Muscle layer of colon (tissue), 2 donors: ENCODE measurements around the gene BCKDK.

Experiments used
- H3K27ac ChIP-seq: one replicate; pipeline ENCODE4 v1.7.0; 2013; ENCODE audit warnings: low read depth, mild to moderate bottlenecking, low read length, moderate library complexity
- H3K27me3 ChIP-seq, 2 donors: one replicate each; pipeline ENCODE4 v1.7.0; 2013; ENCODE audit warnings: low read length in 2 of 2, mild to moderate bottlenecking in 2 of 2; ENCODE audit not compliant: insufficient read depth in 2 of 2, control insufficient read depth in 1 of 2
- H3K36me3 ChIP-seq: one replicate; pipeline ENCODE4 v1.7.0; 2013; ENCODE audit warnings: mild to moderate bottlenecking, low read length; ENCODE audit not compliant: insufficient read depth
- H3K4me1 ChIP-seq: one replicate; pipeline ENCODE4 v1.7.0; 2013; ENCODE audit warnings: mild to moderate bottlenecking, low read length; ENCODE audit not compliant: insufficient read depth
- H3K4me3 ChIP-seq, 2 donors: one replicate each; pipeline ENCODE4 v1.7.0; 2013; ENCODE audit warnings: low read length in 2 of 2, low read depth in 1 of 2, mild to moderate bottlenecking in 1 of 2, moderate library complexity in 1 of 2
- H3K9ac ChIP-seq: one replicate; pipeline ENCODE4 v1.7.0; 2013; ENCODE audit warnings: low read length
- H3K9me3 ChIP-seq: one replicate; pipeline ENCODE4 v1.7.0; 2013; ENCODE audit warnings: mild to moderate bottlenecking, low read length
- donor health status: abdominal sarcoma.
- donor health status: Adenocarcinoma of cecum.

The BCKDK gene

GRCh38 chr16:31073970-31074813 is 34.0 kb upstream of the BCKDK start, which contains the start of the genes ZNF646 and ZNF668:
ZNF646 (plus strand) TSS chr16:31074422; CDS start chr16:31076325, 1,903 bp downstream.
ZNF668 (minus strand) TSS chr16:31074240; CDS start chr16:31064459, 9,781 bp downstream.
- peak within 1 kb of the TSS; percentile 66 to 100 for H3K4me3 ChIP-seq
- no peaks in the 10 kb centered on the region for H3K27me3 ChIP-seq
- H3K9me3 ChIP-seq = no peaks in the 10 kb centered on the region
- H3K4me1 ChIP-seq = peaks cover 19% of the 10 kb centered on the region
- H3K27ac ChIP-seq = peak within 1 kb of the TSS; percentile 96
- H3K9ac ChIP-seq = peak within 1 kb of the TSS; percentile 89
- peaks cover 30% of the 10 kb centered on the region for H3K36me3 ChIP-seq

GRCh38 chr16:31074814-31075183 is 33.4 kb upstream of the BCKDK start:
- Histone ChIP-seq H3K27me3 (no peaks in the 10 kb centered on the region), H3K27ac (peak overlapping the region; percentile 96), H3K9me3 (no peaks in the 10 kb centered on the region), H3K9ac (peak overlapping the region; percentile 89), H3K36me3 (peaks cover 36% of the 10 kb centered on the region), H3K4me3 (peak overlapping the region; percentile 66 to 100), H3K4me1 (peaks cover 19% of the 10 kb centered on the region)

DNA sequence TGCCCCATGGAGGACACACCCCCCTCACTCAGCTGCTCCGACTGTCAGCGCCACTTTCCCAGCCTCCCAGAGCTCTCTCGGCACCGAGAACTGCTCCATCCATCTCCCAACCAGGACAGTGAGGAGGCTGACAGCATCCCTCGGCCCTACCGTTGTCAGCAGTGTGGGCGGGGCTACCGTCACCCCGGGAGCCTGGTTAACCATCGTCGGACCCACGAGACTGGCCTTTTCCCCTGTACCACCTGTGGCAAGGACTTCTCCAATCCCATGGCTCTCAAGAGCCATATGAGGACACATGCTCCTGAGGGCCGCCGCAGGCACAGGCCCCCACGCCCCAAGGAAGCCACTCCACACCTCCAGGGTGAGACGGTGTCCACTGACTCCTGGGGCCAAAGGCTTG is 31.9 kb upstream of the BCKDK start:
- no peaks in the 10 kb centered on the region for H3K9me3 ChIP-seq
- H3K4me3 ChIP-seq = no peak overlapping the region
- no peak overlapping the region for H3K27ac ChIP-seq
- peaks cover 51% of the 10 kb centered on the region for H3K36me3 ChIP-seq
- H3K4me1 ChIP-seq = peaks cover 19% of the 10 kb centered on the region
- no peak overlapping the region for H3K9ac ChIP-seq
- H3K27me3 ChIP-seq = no peaks in the 10 kb centered on the region

- H3K36me3 ChIP-seq = peaks cover 56% of the 10 kb centered on the region
- H3K27me3 ChIP-seq = no peaks in the 10 kb centered on the region
Observed at GRCh38 chr16:31077024-31077423, 31.2 kb upstream of the BCKDK start.

DNA sequence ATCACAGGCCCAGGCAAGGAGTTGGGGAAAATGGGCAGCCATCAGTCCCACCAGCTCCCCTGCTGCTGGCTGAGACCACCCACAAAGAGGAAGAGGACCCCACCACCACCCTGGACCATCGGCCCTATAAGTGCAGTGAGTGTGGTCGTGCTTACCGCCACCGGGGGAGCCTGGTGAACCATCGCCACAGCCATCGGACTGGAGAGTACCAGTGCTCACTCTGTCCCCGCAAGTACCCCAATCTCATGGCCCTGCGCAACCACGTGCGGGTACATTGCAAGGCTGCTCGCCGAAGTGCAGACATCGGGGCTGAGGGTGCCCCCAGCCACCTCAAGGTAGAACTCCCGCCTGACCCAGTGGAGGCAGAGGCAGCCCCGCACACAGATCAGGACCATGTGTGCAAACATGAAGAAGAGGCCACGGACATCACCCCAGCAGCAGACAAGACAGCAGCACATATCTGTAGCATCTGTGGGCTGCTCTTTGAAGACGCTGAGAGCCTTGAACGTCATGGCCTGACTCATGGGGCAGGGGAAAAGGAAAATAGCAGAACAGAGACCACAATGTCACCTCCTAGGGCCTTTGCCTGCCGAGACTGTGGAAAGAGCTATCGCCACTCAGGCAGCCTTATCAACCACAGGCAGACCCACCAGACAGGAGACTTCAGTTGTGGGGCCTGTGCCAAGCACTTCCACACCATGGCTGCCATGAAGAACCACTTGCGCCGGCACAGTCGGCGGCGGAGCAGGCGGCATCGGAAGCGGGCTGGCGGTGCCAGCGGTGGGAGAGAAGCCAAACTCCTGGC is 30.4 kb upstream of the BCKDK start:
- no peak overlapping the region for H3K27ac ChIP-seq
- H3K4me3 ChIP-seq = no peak overlapping the region
- H3K27me3 ChIP-seq = no peaks in the 10 kb centered on the region
- H3K9me3 ChIP-seq = no peaks in the 10 kb centered on the region
- H3K36me3 ChIP-seq = peaks cover 56% of the 10 kb centered on the region
- peaks cover 7% of the 10 kb centered on the region for H3K4me1 ChIP-seq
- H3K9ac ChIP-seq = no peak overlapping the region

More at GRCh38 chr16:31077024-31077423, 31.2 kb upstream of the BCKDK start:
- no peak overlapping the region for H3K9ac ChIP-seq
- H3K27ac ChIP-seq = no peak overlapping the region
- H3K4me3 ChIP-seq = no peak overlapping the region
- no peaks in the 10 kb centered on the region for H3K9me3 ChIP-seq
- H3K4me1 ChIP-seq = peaks cover 15% of the 10 kb centered on the region

DNA sequence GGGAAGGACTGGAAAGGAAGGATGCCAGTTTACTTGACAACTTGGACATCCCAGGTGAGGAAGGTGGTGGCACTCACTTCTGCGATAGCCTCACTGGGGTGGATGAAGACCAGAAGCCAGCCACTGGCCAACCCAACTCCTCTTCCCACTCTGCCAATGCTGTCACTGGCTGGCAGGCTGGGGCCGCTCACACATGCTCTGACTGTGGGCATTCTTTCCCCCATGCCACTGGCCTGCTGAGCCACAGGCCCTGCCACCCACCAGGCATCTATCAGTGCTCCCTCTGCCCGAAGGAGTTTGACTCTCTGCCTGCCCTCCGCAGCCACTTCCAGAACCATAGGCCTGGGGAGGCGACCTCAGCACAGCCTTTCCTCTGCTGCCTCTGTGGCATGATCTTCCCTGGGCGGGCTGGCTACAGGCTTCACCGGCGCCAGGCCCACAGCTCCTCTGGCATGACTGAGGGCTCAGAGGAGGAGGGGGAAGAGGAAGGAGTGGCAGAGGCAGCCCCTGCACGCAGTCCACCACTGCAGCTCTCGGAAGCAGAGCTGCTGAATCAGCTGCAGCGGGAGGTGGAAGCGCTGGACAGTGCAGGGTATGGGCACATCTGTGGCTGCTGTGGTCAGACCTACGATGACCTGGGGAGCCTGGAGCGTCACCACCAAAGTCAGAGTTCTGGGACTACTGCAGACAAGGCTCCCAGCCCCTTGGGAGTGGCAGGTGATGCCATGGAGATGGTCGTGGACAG is 29.4 kb upstream of the BCKDK start:
- H3K9ac ChIP-seq = no peak overlapping the region
- H3K27me3 ChIP-seq = no peaks in the 10 kb centered on the region
- H3K4me3 ChIP-seq = no peak overlapping the region
- H3K9me3 ChIP-seq = no peaks in the 10 kb centered on the region
- H3K4me1 ChIP-seq = peaks cover 7% of the 10 kb centered on the region
- peaks cover 61% of the 10 kb centered on the region for H3K36me3 ChIP-seq
- no peak overlapping the region for H3K27ac ChIP-seq

GRCh38 chr16:31079342-31079944 is 28.7 kb upstream of the BCKDK start:
- H3K36me3 ChIP-seq = peaks cover 67% of the 10 kb centered on the region
- no peak overlapping the region for H3K9ac ChIP-seq
- H3K9me3 ChIP-seq = no peaks in the 10 kb centered on the region
- no peak overlapping the region for H3K4me3 ChIP-seq
- no peak overlapping the region for H3K27ac ChIP-seq
- H3K27me3 ChIP-seq = no peaks in the 10 kb centered on the region
- peaks cover 7% of the 10 kb centered on the region for H3K4me1 ChIP-seq

GRCh38 chr16:31080035-31080629 is 28.1 kb upstream of the BCKDK start:
- Histone ChIP-seq H3K27me3 (no peaks in the 10 kb centered on the region), H3K4me3 (no peak overlapping the region), H3K9me3 (no peaks in the 10 kb centered on the region), H3K4me1 (peaks cover under 1% of the 10 kb centered on the region), H3K36me3 (peaks cover 68% of the 10 kb centered on the region), H3K9ac (no peak overlapping the region), H3K27ac (no peak overlapping the region)

DNA sequence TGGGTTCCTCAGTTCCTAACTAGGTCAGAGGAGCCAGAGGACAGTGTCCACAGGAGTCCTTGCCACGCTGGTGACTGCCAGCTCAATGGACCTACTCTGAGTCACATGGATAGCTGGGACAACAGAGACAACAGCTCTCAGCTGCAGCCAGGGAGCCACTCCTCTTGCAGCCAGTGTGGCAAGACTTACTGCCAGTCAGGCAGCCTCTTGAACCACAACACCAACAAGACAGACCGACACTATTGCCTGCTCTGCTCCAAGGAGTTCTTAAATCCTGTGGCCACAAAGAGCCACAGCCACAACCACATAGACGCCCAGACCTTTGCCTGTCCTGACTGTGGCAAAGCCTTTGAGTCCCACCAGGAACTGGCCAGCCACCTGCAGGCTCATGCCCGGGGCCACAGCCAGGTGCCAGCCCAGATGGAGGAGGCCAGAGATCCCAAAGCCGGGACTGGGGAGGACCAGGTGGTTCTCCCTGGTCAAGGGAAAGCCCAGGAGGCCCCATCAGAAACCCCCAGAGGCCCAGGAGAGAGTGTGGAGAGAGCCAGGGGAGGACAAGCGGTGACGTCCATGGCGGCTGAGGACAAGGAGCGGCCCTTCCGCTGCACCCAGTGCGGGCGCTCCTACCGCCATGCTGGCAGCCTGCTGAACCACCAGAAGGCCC is 27.3 kb upstream of the BCKDK start:
- Histone ChIP-seq H3K9ac (no peak overlapping the region), H3K4me1 (no peaks in the 10 kb centered on the region), H3K4me3 (no peak overlapping the region), H3K27me3 (no peaks in the 10 kb centered on the region), H3K9me3 (no peaks in the 10 kb centered on the region), H3K27ac (no peak overlapping the region), H3K36me3 (peaks cover 68% of the 10 kb centered on the region)
